GM18505 (cell line): ENCODE results near the gene TEKTIP1.

Experiments
- ATAC-seq: cut with Tn5 transposase; IDR thresholded peaks from one replicate; pipeline ENCODE4 v1.9.1; 2021; ENCODE audit not compliant: unreplicated experiment
- POLR2A ChIP-seq: IDR thresholded peaks from 4 replicates; pipeline ENCODE4 v1.6.1; 2011; ENCODE audit warnings: borderline replicate concordance; ENCODE audit not compliant: insufficient read depth, insufficient read length; ENCODE audit errors: extremely low read depth

Gene TEKTIP1

GRCh38 chr19:3546119-3546518 lies 7.1 kb downstream of the TEKTIP1 start:
- no peak for ATAC-seq

GRCh38 chr19:3547301-3547731 lies 8.3 kb downstream of the TEKTIP1 start:
- ATAC-seq, result no peak
- no peak for TF ChIP-seq POLR2A

More at GRCh38 chr19:3546119-3546518, 7.1 kb downstream of the TEKTIP1 start:
- no peak for TF ChIP-seq POLR2A

DNA sequence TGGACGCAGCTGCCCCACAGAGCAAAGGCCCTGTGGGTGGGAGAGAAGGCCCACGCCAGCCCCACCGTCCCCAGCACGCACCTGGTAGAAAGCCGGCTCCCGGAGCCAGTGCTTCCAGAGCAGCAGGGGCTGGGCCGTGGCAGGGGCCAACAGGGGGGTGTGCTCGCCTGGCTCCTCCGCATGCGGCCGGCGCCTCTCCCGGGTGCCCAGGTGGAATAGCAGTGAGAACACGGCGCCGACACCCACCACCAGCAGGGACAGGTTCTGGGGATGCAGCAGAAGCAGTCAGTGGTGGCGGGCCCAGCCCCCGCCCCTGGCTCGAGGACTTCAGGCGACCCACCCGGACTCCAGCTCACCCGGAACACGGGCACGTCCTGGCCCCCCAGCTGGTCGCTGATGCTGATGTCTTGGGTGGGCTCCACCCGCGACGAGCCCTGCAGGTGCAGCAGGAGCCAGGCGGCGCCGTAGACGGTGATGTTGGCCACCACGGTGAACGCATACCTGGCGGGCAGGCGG lies 8.9 kb downstream of the TEKTIP1 start:
- TF ChIP-seq POLR2A, result no peak
- ATAC-seq, result no peak

DNA sequence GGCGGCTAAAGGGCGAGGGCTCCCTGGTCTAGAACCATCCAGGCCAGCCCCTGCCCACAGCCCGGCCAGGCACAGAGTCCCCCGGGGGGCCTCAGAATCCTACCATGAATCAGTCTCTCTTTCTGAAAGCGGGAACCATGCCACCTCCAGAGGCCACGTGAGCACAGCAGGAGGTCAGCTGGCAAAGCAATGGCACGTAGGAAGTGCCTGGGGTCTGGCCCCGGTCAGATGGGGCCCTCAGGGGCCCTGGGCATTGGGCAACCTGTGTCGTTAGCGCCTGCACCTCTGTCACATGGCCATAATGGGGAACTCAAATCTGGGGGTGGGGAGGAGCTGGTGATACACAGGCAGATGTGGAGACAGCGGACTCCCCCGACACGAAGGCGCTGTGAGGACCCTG lies 9.6 kb downstream of the TEKTIP1 start:
- no peak for ATAC-seq
- no peak for TF ChIP-seq POLR2A

GRCh38 chr19:3549816-3550215 lies 10.8 kb downstream of the TEKTIP1 start:
- TF ChIP-seq POLR2A, result no peak
- no peak for ATAC-seq

DNA sequence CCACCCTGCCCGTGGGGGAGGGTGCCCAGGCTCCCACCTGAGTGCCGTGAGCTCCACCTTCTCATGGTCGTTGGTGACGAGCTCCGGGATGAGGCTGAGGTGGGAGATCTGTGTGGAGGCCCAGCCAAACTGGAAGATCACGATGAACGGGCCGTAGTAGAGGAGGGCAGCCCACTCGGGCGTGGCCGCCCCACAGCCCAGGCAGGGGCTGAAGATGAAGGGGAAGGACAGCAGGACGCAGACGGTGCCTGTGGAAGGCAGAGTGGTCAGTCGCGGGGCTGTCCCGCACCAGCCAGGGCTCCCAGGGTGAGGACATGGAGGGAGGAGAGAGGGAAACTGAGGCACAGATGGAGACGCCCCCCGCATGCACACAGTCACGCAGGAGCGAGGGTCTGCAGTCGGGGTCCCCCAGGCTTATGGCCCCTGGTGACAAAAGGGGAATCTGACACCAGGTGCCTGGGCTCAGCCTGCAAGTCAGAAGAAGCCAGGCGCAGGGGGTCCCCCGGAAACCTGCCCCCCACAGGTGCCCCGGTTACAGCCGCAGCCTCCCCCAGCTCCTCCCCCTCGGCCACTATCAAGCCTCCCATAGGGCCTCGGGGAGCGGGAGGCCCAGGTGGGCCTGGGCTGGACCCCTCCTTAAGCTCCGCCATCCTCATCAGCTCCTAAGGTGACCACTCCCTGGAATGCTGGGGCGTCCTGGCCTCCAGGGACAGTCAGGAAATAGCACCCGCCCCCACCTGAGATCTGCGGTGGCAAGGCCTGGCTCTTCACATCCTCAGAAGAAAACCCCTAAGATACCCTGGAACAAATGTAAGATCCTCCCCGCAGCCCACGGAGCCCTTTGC lies 12.2 kb downstream of the TEKTIP1 start:
- no peak for TF ChIP-seq POLR2A
- no peak for ATAC-seq

DNA sequence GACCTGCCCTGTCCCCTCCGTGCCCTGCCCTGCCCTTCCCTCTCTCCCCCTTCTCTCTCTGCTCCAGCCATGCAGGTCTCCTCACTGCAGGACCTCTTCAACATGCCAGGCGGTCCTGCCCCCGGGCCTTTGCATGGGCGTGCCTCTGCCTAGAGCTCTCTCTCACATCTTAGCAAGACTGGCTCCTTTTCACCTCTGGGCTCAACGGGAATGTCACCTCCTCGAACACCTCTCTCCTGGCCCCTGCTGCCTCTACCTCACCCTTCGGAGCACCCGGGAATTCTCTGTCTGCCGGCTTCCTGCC lies 12.8 kb downstream of the TEKTIP1 start:
- no peak for ATAC-seq
- TF ChIP-seq POLR2A, result no peak

DNA sequence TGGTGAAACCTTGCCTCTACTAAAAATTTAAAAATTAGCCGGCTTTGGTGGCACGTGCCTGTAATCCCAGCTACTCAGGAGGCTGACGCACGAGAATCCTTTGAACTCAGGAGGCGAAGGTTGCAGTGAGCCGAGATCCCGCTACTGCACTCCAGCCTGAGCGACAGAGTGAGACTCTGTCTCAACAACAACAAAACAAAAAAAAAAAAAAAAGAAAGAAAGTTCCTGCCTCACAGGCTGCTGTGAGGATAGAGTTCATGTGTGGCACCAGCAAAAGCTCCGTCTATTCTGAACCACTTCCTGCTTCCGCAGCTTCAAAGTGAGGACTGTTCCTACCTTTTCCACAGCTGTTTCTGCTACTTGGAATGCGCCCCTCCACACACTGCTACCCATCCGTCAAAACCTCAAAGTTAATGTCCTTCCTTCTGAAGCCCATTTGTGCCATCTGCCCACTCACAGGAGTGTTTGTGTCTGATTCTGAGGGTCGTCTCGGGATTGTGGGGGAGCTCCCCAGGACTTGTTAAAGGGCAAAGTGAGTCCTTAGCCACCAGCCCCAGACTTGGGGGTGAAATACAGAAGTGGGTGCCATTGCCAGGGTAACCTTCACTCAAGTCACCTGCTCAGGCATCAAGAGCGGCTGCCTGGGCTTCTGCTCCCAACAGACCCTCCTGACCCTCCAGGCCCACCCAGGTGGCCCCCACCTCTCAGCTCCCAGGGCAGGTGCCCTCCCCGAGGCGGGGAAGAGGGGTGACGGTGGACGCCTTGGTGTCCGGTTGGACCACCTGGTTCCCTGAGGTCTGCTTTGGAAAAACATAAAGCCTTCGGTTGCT lies 15.5 kb downstream of the TEKTIP1 start:
- no peak for TF ChIP-seq POLR2A
- ATAC-seq, result no peak

DNA sequence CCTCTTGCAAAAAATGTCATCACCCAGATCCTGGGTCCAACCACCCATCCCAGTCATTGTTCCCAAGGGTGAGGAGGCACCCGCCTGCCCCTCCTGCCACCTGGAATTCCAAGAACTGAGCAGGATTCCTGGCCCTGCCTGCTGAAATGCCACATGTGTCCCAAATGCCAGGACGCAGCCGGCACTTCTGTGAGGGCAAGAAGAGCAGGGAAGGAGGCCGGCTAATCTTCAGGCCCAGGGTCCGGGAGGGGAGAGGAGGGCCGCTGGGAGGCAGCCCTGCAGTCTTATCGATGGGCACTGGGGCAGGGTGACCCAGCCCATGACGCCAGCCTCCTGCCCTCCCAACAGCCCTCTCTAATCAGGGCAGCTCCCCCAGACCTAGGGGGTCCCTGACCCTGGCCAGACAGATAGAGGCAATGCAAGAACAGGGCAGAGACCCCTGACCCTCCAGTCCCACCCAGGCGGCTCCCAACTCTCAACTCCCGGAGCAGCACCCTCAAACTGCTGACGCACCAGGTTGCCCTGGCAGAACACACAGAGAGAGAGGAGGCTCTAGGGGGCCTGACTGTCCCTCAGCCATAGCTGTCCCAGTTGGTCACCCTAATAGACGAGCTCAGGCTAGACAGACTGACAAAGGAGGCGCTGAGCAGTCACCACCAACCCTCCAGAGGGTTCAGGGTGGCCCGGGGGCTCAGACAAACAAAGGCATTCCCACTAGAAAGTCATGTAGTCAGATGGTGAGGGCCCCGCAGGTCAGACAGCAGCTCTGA lies 16.9 kb downstream of the TEKTIP1 start:
- no peak for ATAC-seq
- no peak for TF ChIP-seq POLR2A

DNA sequence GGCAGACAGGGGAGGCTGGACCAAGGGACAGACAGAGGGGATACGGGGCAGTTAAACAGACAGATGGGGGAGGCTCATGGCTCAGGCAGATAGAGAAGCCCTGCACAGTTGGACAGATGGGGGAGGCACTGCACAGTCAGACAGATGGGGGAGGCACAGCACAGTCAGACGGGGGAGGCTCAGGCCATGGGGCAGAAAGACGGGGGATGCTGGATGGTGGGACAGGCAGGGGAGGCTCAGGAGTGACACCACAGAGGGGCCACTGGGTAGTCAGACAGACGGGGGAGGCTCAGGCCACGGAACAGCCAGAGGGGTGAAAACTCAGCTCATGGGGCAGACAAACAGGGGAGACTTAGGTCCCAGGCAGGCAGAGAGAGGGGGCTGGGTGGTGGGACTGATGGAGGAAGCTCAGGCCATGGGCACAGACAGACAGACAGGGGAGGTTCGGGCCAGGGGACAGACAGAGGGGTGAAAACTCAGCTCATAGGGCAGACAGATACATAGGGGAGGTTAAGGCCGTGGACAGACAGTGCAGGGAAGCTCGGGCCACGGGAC lies 17.5 kb downstream of the TEKTIP1 start:
- no peak for TF ChIP-seq POLR2A

GRCh38 chr19:3556978-3557460 lies 18.0 kb downstream of the TEKTIP1 start:
- ATAC-seq, result peak; percentile 31
- no peak for TF ChIP-seq POLR2A

More for the DNA sequence above, 17.5 kb downstream of the TEKTIP1 start:
- ATAC-seq, result no peak

DNA sequence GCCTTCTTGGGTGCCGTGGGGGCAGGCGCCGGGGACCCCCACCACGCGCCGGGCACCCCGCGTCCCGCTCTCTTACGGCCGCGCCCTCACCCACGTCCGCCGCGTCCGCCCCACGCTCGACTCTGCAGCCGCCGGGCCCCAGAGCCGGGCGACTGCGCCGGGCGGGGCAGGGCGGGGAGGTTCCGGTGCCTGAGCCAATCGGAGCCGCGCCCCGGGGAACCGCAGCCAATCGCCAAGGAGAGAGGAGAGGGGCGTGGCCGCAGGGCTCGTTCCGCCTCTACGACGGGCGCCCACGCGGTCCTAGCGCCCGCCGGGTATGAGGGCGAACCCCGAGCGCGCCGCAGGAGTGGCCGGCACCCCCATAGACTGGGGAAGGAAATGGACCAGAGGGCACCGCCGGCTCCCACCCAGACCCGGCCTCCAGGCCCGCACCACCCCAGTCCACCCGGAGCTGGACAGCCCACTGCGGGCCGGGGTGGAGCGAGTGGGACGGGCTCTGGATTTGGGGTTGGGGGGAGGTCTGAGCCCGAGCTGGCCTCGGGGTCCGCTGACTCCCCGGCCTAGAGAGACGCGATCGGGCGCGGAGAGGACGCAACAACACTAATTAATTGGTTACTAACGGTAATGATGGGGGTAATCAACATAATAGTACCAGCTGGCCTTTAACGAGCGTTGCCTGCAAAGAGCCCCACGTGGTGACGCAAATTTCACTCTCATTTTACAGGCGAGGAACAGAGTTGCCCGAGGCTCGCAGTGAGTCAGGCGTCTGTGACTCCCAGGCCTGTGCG lies 18.7 kb downstream of the TEKTIP1 start, which contains the start of gene MFSD12:
TSS of gene MFSD12 (minus strand) at position 126 of the 788 bp plus-strand sequence. CDS start 183 bp downstream, outside the sequence.
- ATAC-seq, result peak; percentile 68
- peak; percentile 80 for TF ChIP-seq POLR2A

DNA sequence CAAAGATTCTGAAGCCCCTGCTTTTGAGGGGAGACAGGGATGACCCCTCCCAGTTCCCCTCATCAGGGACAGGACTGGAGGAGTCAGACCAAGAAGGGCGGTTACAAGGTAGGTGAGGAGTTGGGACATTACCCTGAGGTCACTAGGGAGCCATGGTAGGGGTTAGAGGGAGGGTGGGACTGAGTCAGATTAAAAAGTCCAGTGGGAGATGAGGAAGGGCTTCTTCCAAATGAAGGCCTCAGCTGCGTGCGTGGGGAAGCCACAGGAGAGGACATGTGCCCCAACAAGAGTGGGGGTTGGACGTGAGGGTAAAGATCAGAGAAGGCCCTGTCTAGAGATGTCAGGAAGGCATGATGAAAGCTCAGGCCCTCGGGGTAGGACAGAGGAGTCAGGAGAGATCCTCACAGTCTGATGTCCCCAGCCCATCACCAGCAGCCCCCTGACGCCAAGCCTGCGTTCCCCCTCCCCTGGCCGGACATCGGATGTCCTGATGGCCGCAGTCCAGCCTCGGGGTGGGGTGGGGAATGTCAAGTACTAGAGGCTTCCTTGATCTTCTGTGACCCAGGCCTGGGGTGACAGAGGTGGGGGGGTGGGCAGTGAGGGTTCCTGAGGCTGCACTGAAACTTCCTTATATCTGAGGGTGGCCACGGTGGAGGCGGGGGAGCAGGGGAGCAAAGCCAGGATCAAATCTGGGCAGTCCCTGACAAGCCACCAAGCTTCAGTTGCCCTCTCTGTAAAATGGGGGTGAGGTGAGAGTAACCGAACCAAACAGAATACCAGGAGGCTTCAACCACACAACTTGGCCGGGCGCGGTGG lies 24.9 kb downstream of the TEKTIP1 start:
- no peak for ATAC-seq
- TF ChIP-seq POLR2A, result no peak
